ENCODE data around the gene CLDN1.

DNA sequence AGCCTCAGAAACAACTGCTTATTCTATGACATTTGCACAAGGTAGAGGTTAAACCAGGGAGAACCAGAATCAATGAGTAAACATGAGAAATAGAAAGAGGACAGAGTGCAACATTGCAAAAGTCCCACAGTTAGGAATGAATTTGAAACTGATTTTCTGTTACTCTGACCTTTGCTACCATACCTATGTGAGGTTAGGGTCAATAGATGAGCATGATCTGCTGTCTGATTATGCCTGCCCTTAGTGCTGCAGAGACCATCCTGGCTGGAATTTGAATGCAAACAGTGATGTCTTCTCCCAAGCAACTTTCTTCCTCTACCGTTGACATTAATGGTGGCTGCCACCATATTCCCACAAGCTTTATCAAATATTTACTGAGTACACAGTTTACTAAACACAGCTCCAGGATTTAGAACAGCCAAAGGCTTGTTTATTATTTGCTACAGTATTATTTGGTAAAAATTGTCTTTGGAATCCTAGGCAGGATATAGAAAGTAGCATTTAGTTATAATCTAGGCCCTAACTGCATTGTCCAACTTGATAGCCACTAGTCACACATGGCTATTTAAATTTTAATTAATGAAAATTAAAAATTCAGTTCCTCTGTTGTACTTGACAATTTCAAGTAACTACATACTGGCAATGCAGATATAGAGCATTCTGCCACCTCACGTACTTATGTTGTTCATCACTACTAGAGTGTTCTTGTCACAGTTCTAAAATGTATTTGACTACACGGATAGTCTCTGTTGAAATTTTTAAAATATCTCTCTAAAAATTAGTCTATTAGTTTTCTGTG, 8.9 kb upstream of the CLDN1 start:
- TF ChIP-seq POLR2A (IDR thresholded peaks at IDR 0.05) = no peak
- TF ChIP-seq, protein P1, sequence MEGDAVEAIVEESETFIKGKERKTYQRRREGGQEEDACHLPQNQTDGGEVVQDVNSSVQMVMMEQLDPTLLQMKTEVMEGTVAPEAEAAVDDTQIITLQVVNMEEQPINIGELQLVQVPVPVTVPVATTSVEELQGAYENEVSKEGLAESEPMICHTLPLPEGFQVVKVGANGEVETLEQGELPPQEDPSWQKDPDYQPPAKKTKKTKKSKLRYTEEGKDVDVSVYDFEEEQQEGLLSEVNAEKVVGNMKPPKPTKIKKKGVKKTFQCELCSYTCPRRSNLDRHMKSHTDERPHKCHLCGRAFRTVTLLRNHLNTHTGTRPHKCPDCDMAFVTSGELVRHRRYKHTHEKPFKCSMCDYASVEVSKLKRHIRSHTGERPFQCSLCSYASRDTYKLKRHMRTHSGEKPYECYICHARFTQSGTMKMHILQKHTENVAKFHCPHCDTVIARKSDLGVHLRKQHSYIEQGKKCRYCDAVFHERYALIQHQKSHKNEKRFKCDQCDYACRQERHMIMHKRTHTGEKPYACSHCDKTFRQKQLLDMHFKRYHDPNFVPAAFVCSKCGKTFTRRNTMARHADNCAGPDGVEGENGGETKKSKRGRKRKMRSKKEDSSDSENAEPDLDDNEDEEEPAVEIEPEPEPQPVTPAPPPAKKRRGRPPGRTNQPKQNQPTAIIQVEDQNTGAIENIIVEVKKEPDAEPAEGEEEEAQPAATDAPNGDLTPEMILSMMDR (IDR thresholded peaks at IDR 0.05) = no peak
